Activated T-cell treated with anti-CD3 and anti-CD28 coated beads, Interleukin-2, amount 50 U/mL, for 48 hours (primary cell): ENCODE data around the gene MOAP1.
"Not testable (repeated sequence)": the region's sequence is repeated elsewhere in the genome, so short reads cannot be mapped to it uniquely, and the experiment has no call there.

Source experiments
- DNase-seq, 2 experiments: peaks; one replicate each; pipeline ENCODE4 v3.0.0-alpha.2; 2020

The MOAP1 gene

GRCh38 chr14:93142854-93143652 lies 41.6 kb downstream of the MOAP1 start:
- DNase-seq, result no peak

DNA sequence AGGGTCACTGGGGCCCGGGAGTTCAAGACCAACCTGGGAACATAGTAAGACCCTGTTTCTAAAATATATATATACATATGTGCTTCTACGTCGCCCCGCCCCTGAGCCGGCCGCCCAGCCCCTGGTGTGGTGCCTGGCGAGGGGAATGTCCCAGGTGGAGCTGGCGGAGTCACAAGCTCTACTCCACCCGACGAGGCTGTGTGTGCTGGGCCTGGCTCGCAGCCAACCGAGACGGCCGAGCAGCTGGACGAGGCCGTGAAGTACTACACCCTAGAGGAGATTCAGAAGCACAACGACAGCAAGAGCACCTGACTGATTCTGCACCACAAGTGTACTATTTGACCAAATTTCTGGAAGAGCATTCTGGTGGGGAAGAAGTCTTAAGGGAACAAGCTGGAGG lies 46.8 kb downstream of the MOAP1 start:
- no peak for DNase-seq

DNA sequence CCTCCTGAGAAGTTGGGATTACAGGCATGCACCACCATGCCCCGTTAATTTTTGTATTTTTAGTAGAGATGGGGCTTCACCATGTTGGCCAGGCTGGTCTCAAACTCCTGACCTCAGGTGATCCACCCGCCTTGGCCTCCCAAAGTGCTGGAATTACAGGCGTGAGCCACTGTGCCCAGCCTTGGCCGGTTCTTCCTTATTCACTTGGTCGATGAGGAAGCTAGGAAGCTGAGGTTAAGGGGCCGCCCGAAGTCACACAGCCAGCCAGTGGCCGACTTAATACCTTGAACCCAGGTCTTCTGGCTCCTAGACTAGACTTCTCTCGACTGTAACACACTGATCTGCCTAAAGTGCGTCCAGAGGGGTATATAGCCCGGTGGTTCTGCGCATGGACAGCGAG lies 48.2 kb downstream of the MOAP1 start:
- DNase-seq, result not testable (repeated sequence)

DNA sequence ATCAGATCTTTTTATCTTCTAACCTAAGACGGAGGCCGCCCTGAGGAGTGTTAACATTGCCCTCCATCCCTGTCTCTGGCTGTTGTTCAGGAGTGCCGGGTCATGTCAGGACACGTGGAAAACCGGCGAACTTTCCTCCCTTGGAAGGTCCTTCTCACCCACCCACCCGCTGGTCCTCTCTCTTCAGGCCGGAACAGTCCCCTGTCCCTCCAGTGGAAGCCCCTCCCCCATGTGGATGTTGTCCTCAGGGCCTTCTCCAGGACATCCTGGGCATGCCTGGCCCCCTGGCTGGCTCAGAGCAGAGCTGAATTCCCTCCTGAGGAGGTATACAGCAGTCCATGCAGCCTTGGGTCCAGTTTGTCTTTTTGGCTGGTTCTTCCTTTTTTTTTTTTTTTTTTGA lies 48.7 kb downstream of the MOAP1 start:
- DNase-seq, result no peak

GRCh38 chr14:93135399-93135798 lies 49.3 kb downstream of the MOAP1 start:
- no peak for DNase-seq

- DNase-seq, result no peak
Measured at GRCh38 chr14:93133464-93133863, 51.2 kb downstream of the MOAP1 start.

DNA sequence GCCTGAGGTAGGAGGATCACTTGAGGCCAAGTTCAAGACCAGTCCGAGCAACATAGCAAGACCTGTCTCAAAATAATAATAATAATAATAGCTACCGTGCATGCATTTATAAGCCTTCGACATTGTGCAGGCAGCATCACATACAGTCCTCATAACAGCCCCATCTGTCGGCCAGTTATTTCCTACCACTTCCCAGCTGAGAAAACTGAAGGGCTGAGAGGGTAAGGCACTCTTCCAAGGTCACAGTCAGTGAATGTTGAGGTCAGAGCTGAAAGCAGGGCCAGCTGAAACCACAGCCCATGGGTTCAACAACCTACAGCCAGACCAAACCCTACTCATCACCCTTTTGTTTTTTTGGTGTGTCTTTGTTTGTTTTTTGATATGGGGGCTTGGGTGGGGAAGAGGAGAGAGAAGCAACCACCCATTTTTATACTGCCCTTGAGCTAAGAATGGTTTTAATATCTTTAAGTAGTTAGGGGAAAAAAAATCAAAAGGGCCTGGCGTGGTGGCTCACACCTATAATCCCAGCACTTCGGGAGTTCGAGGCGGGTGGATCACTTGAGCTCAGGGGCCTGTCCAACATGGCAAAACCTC lies 52.1 kb downstream of the MOAP1 start:
- peak in 1 of 2 experiments; percentile 27 for DNase-seq
